ENCODE results near the gene BAIAP2L1.

Gene BAIAP2L1

GRCh38 chr7:98252425-98253054, 148.3 kb downstream of the BAIAP2L1 start:
- CTCF ChIA-PET = interaction anchor here (0.7 to 2.0 kb wide), 3 partner anchors 9 to 231 kb away, joined by 3 to 6 read pairs (median 3); no protein-coding TSS in a partner anchor
- H3K36me3 Mint-ChIP-seq = peaks cover 49% of the 10 kb centered on the region
- peaks cover 72% of the 10 kb centered on the region for H3K4me1 Mint-ChIP-seq
- H3K4me3 Mint-ChIP-seq = peak overlapping the region; percentile 94
- no peaks in the 10 kb centered on the region for H3K9me3 Mint-ChIP-seq
- DNase-seq = no peak
- H3K27me3 Mint-ChIP-seq = no peaks in the 10 kb centered on the region
- H3K27ac Mint-ChIP-seq = peak overlapping the region; percentile 100

- H3K4me1 Mint-ChIP-seq = peaks cover 75% of the 10 kb centered on the region
- no peaks in the 10 kb centered on the region for H3K9me3 Mint-ChIP-seq
- peak within 1 kb of the TSS; percentile 100 for H3K27ac Mint-ChIP-seq
- CTCF ChIA-PET = interaction anchor here (0.6 to 2.0 kb wide), 5 partner anchors 15 to 146 kb away, joined by 3 to 6 read pairs (median 3); no protein-coding TSS in a partner anchor
- peak within 1 kb of the TSS; percentile 94 for H3K4me3 Mint-ChIP-seq
- H3K36me3 Mint-ChIP-seq = peaks cover 48% of the 10 kb centered on the region
- H3K27me3 Mint-ChIP-seq = no peaks in the 10 kb centered on the region
- peak; percentile 93 for DNase-seq
Measured at GRCh38 chr7:98251601-98252424, 149.1 kb downstream of the BAIAP2L1 start, which contains the start of gene TECPR1. TSS of gene TECPR1 (minus strand) at chr7:98252232. CDS start at chr7:98246146, 6,086 bp downstream.

GRCh38 chr7:98251231-98251600, 149.7 kb downstream of the BAIAP2L1 start:
- Mint-ChIP-seq H3K27ac (peak overlapping the region; percentile 100), H3K36me3 (peaks cover 42% of the 10 kb centered on the region), H3K4me3 (peak overlapping the region; percentile 94), H3K9me3 (no peaks in the 10 kb centered on the region), H3K27me3 (no peaks in the 10 kb centered on the region), H3K4me1 (peaks cover 69% of the 10 kb centered on the region)
- peak; percentile 72 for DNase-seq
- CTCF ChIA-PET = interaction anchor here (0.6 to 1.8 kb wide), 6 partner anchors 19 to 230 kb away, joined by 3 to 9 read pairs (median 3); no protein-coding TSS in a partner anchor

- CTCF ChIA-PET = interaction anchor here (0.7 to 1.8 kb wide), 6 partner anchors 16 to 280 kb away, joined by 3 to 9 read pairs (median 3); no protein-coding TSS in a partner anchor
- DNase-seq = peak; percentile 78
- Mint-ChIP-seq H3K9me3 (no peaks in the 10 kb centered on the region), H3K36me3 (peaks cover 40% of the 10 kb centered on the region), H3K27me3 (no peaks in the 10 kb centered on the region), H3K4me3 (peak overlapping the region; percentile 94), H3K4me1 (peaks cover 67% of the 10 kb centered on the region), H3K27ac (peak overlapping the region; percentile 100)
Measured at GRCh38 chr7:98250789-98251188, 150.1 kb downstream of the BAIAP2L1 start.

GRCh38 chr7:98249106-98249505, 151.8 kb downstream of the BAIAP2L1 start:
- Mint-ChIP-seq H3K9me3 (no peaks in the 10 kb centered on the region), H3K36me3 (peaks cover 46% of the 10 kb centered on the region), H3K27ac (peak overlapping the region; percentile 100), H3K4me1 (peaks cover 57% of the 10 kb centered on the region), H3K27me3 (no peaks in the 10 kb centered on the region), H3K4me3 (peak overlapping the region; percentile 94)
- DNase-seq = no peak
- CTCF ChIA-PET = interaction anchor here (0.6 to 1.0 kb wide), 2 partner anchors 18 to 228 kb away, joined by 3 read pairs; no protein-coding TSS in a partner anchor

- H3K9me3 Mint-ChIP-seq = no peaks in the 10 kb centered on the region
- CTCF ChIA-PET = no interaction called here
- peak overlapping the region; percentile 23 for H3K4me3 Mint-ChIP-seq
- peaks cover 52% of the 10 kb centered on the region for H3K4me1 Mint-ChIP-seq
- H3K27me3 Mint-ChIP-seq = no peaks in the 10 kb centered on the region
- DNase-seq = no peak
- H3K27ac Mint-ChIP-seq = peak overlapping the region; percentile 75
- H3K36me3 Mint-ChIP-seq = peaks cover 45% of the 10 kb centered on the region
Measured at GRCh38 chr7:98248156-98248555, 152.7 kb downstream of the BAIAP2L1 start.

GRCh38 chr7:98244871-98245270, 156.0 kb downstream of the BAIAP2L1 start:
- H3K9me3 Mint-ChIP-seq = no peaks in the 10 kb centered on the region
- DNase-seq = no peak
- no peak overlapping the region for H3K27ac Mint-ChIP-seq
- peaks cover 45% of the 10 kb centered on the region for H3K36me3 Mint-ChIP-seq
- H3K27me3 Mint-ChIP-seq = no peaks in the 10 kb centered on the region
- CTCF ChIA-PET = no interaction called here
- no peak overlapping the region for H3K4me3 Mint-ChIP-seq
- H3K4me1 Mint-ChIP-seq = peaks cover 31% of the 10 kb centered on the region

GRCh38 chr7:98242934-98243333, 158.0 kb downstream of the BAIAP2L1 start:
- H3K4me1 Mint-ChIP-seq = peaks cover 12% of the 10 kb centered on the region
- CTCF ChIA-PET = no interaction called here
- H3K36me3 Mint-ChIP-seq = peaks cover 50% of the 10 kb centered on the region
- H3K27me3 Mint-ChIP-seq = no peaks in the 10 kb centered on the region
- DNase-seq = no peak
- no peak overlapping the region for H3K27ac Mint-ChIP-seq
- no peak overlapping the region for H3K4me3 Mint-ChIP-seq
- H3K9me3 Mint-ChIP-seq = no peaks in the 10 kb centered on the region

GRCh38 chr7:98242342-98242741, 158.5 kb downstream of the BAIAP2L1 start:
- Mint-ChIP-seq H3K4me1 (peaks cover 6% of the 10 kb centered on the region), H3K9me3 (no peaks in the 10 kb centered on the region), H3K36me3 (peaks cover 51% of the 10 kb centered on the region), H3K27ac (no peak overlapping the region), H3K27me3 (no peaks in the 10 kb centered on the region), H3K4me3 (no peak overlapping the region)
- CTCF ChIA-PET = no interaction called here
- no peak for DNase-seq

- H3K4me3 Mint-ChIP-seq = no peak overlapping the region
- no peaks in the 10 kb centered on the region for H3K27me3 Mint-ChIP-seq
- CTCF ChIA-PET = interaction anchor here (0.7 kb wide), 1 partner anchor 136 kb away, joined by 3 read pairs; no protein-coding TSS in a partner anchor
- DNase-seq = no peak
- H3K36me3 Mint-ChIP-seq = peaks cover 53% of the 10 kb centered on the region
- H3K27ac Mint-ChIP-seq = no peak overlapping the region
- peaks cover 3% of the 10 kb centered on the region for H3K4me1 Mint-ChIP-seq
- no peaks in the 10 kb centered on the region for H3K9me3 Mint-ChIP-seq
Measured at GRCh38 chr7:98241674-98242241, 159.1 kb downstream of the BAIAP2L1 start.

All from activated naive CD4-positive, alpha-beta T cell treated with anti-CD3 and anti-CD28 coated beads, Interleukin-2, amount 10 ng/mL, durations not matched to agents 7 days and 5 days (primary cell).